Measurements from ENCODE around the gene HEXIM2.
"Not testable (repeated sequence)": the region's sequence is repeated elsewhere in the genome, so short reads cannot be mapped to it uniquely, and the experiment has no call there.

HEXIM2 gene

DNA sequence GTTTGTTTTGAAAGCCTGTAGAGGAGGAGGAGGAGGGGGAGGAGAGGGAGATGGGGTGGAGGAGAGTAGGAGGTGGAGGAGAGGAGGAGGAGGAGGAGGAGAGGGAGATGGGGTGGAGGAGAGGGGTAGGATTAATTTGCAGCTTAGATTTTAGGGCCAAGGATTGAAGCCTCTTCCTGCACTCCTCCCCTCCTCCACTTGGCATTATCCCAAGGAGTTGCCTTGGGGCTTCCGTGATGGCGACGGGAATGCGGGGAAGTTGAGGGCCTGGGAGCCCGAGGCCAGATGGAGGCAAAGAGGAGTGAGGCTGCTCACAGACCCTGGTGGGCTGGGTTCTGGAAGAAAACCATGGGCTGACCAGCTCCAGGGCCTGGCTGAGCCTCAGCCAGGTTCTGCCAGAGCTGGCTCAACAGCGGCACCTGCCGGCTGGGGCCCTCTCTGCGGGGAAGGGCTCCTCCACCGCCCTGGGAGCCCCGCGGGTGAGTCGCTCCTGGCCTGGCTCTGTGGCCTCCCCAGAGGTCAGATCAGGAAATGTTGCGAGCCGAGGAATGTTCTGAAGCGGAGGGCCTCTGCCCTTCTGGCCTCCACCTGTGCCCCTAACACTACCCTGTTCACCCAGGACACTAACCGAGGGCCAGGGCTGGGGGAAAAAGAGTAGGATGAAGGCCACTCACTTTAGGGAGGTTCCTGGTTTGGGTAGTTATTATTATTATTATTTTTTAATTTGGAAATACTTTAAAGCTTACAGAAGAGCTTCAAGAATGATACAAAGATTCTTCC lies 36.1 kb downstream of the HEXIM2 start:
- Mint-ChIP-seq H3K27me3 (no peaks in the 10 kb centered on the region), H3K4me3 (no peak overlapping the region), H3K4me1 (no peaks in the 10 kb centered on the region), H3K9me3 (no peaks in the 10 kb centered on the region), H3K27ac (no peak overlapping the region), H3K36me3 (no peaks in the 10 kb centered on the region)

DNA sequence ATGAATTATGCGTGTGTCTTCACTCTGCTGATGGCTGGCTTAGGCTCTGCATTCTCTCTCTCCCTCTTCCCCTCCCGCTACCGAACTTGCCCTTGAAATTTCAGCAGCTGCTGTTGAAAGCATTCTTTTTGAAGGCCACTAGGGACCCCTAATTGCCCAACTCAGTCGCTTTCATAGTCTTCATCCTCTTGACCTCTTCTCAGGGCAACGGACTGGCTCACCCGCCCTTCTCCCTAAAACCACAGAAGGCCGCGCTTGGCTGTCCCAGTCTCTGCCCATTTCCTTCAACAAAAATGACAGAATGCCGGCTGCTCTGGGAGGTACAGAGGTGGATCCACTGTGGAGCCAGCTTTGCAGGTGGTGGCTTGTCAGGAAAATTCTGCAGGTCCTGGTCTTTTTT lies 39.0 kb downstream of the HEXIM2 start:
- no peaks in the 10 kb centered on the region for H3K9me3 Mint-ChIP-seq
- H3K36me3 Mint-ChIP-seq: no peaks in the 10 kb centered on the region
- H3K27ac Mint-ChIP-seq: no peak overlapping the region
- no peaks in the 10 kb centered on the region for H3K4me1 Mint-ChIP-seq
- H3K27me3 Mint-ChIP-seq: no peaks in the 10 kb centered on the region
- H3K4me3 Mint-ChIP-seq: no peak overlapping the region

DNA sequence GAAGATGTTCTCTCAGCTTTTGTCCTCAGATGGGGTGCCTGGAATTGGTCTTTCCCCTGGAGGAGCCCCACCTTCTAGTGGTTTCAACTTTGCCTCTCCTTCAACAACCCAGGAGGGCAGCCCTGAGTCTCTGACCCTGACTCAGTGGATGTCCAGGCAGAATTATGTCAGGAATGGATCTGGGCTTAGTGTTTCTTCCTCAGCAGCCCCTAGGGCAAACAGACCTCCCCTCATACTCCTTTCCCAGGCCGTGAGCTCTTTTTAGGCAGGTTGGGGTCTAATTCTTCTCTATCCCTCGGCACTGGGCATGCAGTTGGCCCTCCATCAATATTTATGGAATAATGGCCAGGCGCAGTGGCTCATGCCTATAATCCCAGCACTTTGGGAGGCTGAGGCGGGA lies 39.8 kb downstream of the HEXIM2 start:
- no peaks in the 10 kb centered on the region for H3K27me3 Mint-ChIP-seq
- H3K36me3 Mint-ChIP-seq: peaks cover 1% of the 10 kb centered on the region
- H3K27ac Mint-ChIP-seq: no peak overlapping the region
- H3K4me1 Mint-ChIP-seq: no peaks in the 10 kb centered on the region
- no peaks in the 10 kb centered on the region for H3K9me3 Mint-ChIP-seq
- no peak overlapping the region for H3K4me3 Mint-ChIP-seq

DNA sequence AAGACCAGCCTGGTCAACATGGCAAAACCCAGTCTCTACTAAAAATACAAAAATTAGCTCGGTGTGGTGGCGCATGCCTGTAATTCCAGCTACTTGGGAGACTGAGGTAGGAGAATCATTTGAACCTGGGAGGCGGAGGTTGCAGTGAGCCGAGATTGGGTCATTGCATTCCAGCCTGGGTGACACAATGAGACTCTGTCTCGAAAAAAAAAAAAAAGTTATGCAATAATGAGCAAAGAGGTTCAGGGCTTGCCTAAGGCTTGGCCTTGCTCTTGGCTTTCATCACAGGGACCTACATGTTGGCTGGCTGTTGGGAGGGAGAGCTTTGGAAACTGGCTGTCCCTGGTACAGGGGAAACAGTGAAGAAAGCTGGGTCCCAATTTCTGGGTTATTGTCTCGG lies 40.2 kb downstream of the HEXIM2 start:
- H3K9me3 Mint-ChIP-seq, H3K4me1 Mint-ChIP-seq, H3K36me3 Mint-ChIP-seq, H3K27me3 Mint-ChIP-seq, H3K4me3 Mint-ChIP-seq, H3K27ac Mint-ChIP-seq: not testable (repeated sequence)

DNA sequence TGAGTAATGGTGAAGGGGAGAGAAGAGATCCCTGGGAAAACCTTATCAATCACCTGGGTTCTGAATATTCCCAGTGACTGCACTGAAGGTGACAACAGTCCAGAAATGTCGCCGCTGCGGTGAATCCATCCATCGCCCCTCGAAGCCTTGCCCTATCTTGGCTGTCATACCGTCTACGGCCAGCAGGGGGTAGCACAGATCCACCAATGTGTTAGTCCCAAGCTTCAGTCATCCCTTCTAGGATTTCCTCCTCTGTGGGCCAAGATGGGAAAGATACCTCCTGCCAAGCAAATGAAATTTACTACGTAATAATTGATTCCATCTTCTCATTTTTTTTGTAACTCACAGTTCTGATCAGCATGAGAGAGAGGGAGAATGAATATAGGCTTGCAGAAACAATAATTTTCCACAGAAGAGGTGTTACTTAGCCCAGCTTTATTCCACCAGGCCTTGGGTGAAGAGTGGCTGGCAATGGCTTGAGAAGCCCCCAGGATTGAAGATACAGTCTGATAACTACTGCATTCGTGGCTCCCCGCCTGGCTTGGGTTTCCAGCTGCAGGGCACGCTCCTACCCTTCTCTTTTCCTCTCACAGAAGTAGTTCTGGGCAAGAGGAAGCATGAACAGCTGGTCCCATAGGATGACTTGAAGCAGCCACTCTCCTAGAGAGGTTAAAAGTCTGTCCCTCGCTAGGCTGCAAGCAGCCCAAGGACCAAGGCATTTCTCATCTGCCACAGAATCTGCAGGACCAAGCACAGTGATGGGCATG lies 57.4 kb downstream of the HEXIM2 start:
- H3K27me3 Mint-ChIP-seq: no peaks in the 10 kb centered on the region
- H3K36me3 Mint-ChIP-seq: peaks cover 16% of the 10 kb centered on the region
- H3K27ac Mint-ChIP-seq: peak overlapping the region; percentile 70
- H3K9me3 Mint-ChIP-seq: no peaks in the 10 kb centered on the region
- H3K4me1 Mint-ChIP-seq: peaks cover 43% of the 10 kb centered on the region
- H3K4me3 Mint-ChIP-seq: peak overlapping the region; percentile 88

All from activated naive CD4-positive, alpha-beta T cell treated with anti-CD3 and anti-CD28 coated beads, Interleukin-2, amount 50 U/mL, for 24 hours (primary cell).